ENCODE measurements around the gene CLN5.

Gene CLN5

DNA sequence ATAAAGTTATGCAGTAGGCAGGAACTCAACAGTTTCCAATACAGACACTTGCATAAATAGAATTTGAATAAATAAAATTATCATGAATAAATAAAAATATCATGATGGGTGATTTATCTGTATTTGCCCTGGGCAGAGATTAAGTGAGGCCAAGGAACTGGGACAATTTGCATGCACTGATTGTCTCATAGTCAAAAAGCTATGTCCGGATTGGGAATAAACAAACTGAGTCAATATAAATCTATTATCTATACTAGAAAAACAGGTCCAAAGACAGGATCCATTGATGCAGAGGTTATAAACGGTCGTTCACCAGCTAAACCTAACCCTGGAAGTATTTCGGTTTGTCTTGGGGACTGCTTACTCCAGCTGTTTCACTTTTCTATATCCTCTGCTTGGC lies 61.3 kb downstream of the CLN5 start:
- Histone ChIP-seq H3K4me3 (ENCODE audit: low read length in 2 of 2) (no peak overlapping the region), H3K27me3 (ENCODE audit: control insufficient read depth in 2 of 2, insufficient read depth in 2 of 2, low read length in 2 of 2) (no peaks in the 10 kb centered on the region), H3K9ac (ENCODE audit: low read depth in 1 of 2, low read length in 2 of 2) (no peak overlapping the region), H3K27ac (ENCODE audit: low read depth in 2 of 2, low read length in 2 of 2) (no peak overlapping the region), H3K4me1 (ENCODE audit: control insufficient read depth in 2 of 2, insufficient read depth in 2 of 2, low read length in 2 of 2) (no peaks in the 10 kb centered on the region), H3K9me3 (ENCODE audit: control insufficient read depth in 2 of 2, low read length in 2 of 2) (no peaks in the 10 kb centered on the region), H3K36me3 (ENCODE audit: control insufficient read depth in 2 of 2, insufficient read depth in 2 of 2, low read length in 2 of 2) (peaks cover 32 to 53% of the 10 kb centered on the region in 2 donors)
